ENCODE results near the gene MED27.

MED27 gene

GRCh38 chr9:131889437-131890251 lies 190.0 kb downstream of the MED27 start:
- no peak overlapping the region for H3K27ac ChIP-seq (ENCODE audit: extremely low read depth, low read depth, low read length)
- H3K36me3 ChIP-seq (ENCODE audit: control insufficient read depth in 2 of 2, insufficient read depth in 1 of 2, low read length in 2 of 2), result peaks cover 0 to 10% of the 10 kb centered on the region in 2 experiments; a peak in 1 of 3 replicates
- TF ChIP-seq SALL2 (tag by site-specific recombination; IDR thresholded peaks at IDR 0.05; ENCODE audit: borderline replicate concordance), result no peak
- POLR2A ChIA-PET, result no interaction called here
- CTCF ChIA-PET, result interaction anchor here (0.7 kb wide), 1 partner anchor 18 kb away, joined by 3 read pairs; no protein-coding TSS in a partner anchor
- H3K4me1 ChIP-seq (ENCODE audit: control insufficient read depth, insufficient read depth, low read length), result peaks cover 4% of the 10 kb centered on the region; the same call in 1 of the 2 replicates
- no peaks in the 10 kb centered on the region for H3K9me3 ChIP-seq (ENCODE audit: control insufficient read depth, insufficient read depth, low read depth, low read length)
- no peak overlapping the region for H3K4me3 ChIP-seq (ENCODE audit: low read depth, low read length)

GRCh38 chr9:131888923-131889322 lies 190.7 kb downstream of the MED27 start:
- POLR2A ChIA-PET, result no interaction called here
- CTCF ChIA-PET, result no interaction called here
- H3K4me1 ChIP-seq (ENCODE audit: control insufficient read depth, insufficient read depth, low read length), result peaks cover 2% of the 10 kb centered on the region; the same call in 1 of the 2 replicates
- H3K36me3 ChIP-seq (ENCODE audit: control insufficient read depth in 2 of 2, insufficient read depth in 1 of 2, low read length in 2 of 2), result peaks cover 0 to 10% of the 10 kb centered on the region in 2 experiments; a peak in 1 of 3 replicates
- no peaks in the 10 kb centered on the region for H3K9me3 ChIP-seq (ENCODE audit: control insufficient read depth, insufficient read depth, low read depth, low read length)
- H3K4me3 ChIP-seq (ENCODE audit: low read depth, low read length), result no peak overlapping the region
- H3K27ac ChIP-seq (ENCODE audit: extremely low read depth, low read depth, low read length), result no peak overlapping the region
- TF ChIP-seq FEZF1 (tag by site-specific recombination; IDR thresholded peaks at IDR 0.05) (no peak), ZBTB26 (tag by site-specific recombination; optimal IDR thresholded peaks at IDR 0.05) (no peak), PRDM4 (tag by site-specific recombination; IDR thresholded peaks at IDR 0.05) (no peak), HIC1 (tag by site-specific recombination; IDR thresholded peaks at IDR 0.05) (no peak), ZNF366 (tag by site-specific recombination; conservative IDR thresholded peaks at IDR 0.05) (no peak), ZNF529 (tag by site-specific recombination; IDR thresholded peaks at IDR 0.05; ENCODE audit: insufficient replicate concordance) (no peak), ZNF112 (tag by site-specific recombination; IDR thresholded peaks at IDR 0.05) (no peak), ZNF16 (tag by site-specific recombination; IDR thresholded peaks at IDR 0.05; ENCODE audit: low read depth) (no peak), GLI4 (tag by site-specific recombination; IDR thresholded peaks at IDR 0.05) (no peak), ZNF776 (tag by site-specific recombination; IDR thresholded peaks at IDR 0.05; ENCODE audit: borderline replicate concordance) (no peak), ZNF518A (tag by site-specific recombination; conservative IDR thresholded peaks at IDR 0.05; ENCODE audit: low read depth) (no peak), OVOL3 (tag by site-specific recombination; IDR thresholded peaks at IDR 0.05) (no peak), ZNF704 (tag by site-specific recombination; IDR thresholded peaks at IDR 0.05) (no peak), ZNF335 (tag by site-specific recombination; conservative IDR thresholded peaks at IDR 0.05) (no peak), ZNF785 (tag by site-specific recombination; IDR thresholded peaks at IDR 0.05) (no peak), ZNF791 (tag by site-specific recombination; IDR thresholded peaks at IDR 0.05) (no peak), YY1 (tag by site-specific recombination; IDR thresholded peaks at IDR 0.05) (no peak)

Measured in HEK293 (cell line).